H1 (cell line): ENCODE results near the gene LPAR3. TPM values are rescaled to one million over a fixed set of nuclear protein-coding genes. Genes with fewer than 3 reads are reported as not detected.

Experiments
- EP300 ChIP-seq, 2 experiments: IDR thresholded peaks; 1 replicate in 1 of 2; 2 replicates in 1 of 2; pipeline ENCODE4 v1.6.1; 2011 to 2012; ENCODE audit warnings: low read depth in 2 of 2, low read length in 2 of 2, mild to moderate bottlenecking in 2 of 2, borderline replicate concordance in 1 of 2, inconsistent platforms in 1 of 2, moderate library complexity in 1 of 2
- KDM5A ChIP-seq: fragments of 200-600 bp; IDR thresholded peaks from 2 replicates; pipeline ENCODE4 v1.7.1; 2012; ENCODE audit warnings: mild to moderate bottlenecking, low read length, inconsistent platforms, mixed read lengths
- MAFK ChIP-seq: IDR thresholded peaks from 2 replicates; pipeline ENCODE4 v1.6.1; 2012; ENCODE audit warnings: low read depth, mild to moderate bottlenecking, improper control_type of control experiment, low read length
- TAF1 ChIP-seq: IDR thresholded peaks from 2 replicates; pipeline ENCODE4 v1.6.1; 2011; ENCODE audit warnings: mild to moderate bottlenecking, low read depth, low read length
- polyA plus RNA-seq, 7 experiments: library from polyadenylated mRNA; depleted of rRNA in 3 of 7; stranded (reverse) in 5 of 7; unstranded in 2 of 7; fragments of >200 nt in 5 of 7; fragments of 200-250 nt in 2 of 7; gene quantifications; 1 replicate in 5 of 7; 2 replicates in 1 of 7; 4 replicates in 1 of 7; pipeline versions ENCODE4 v1.2.1 to v1.2.3, GENCODE V29; 2011 to 2013; ENCODE audit warnings: missing spikeins in 2 of 7, mixed read lengths in 2 of 7
- total RNA-seq: library from RNA; stranded (reverse); fragmentation: NEBNext Ultra II Directional; extraction: Animal tissue kit (Norgen Biotek cat#: 25700); gene quantifications from 2 replicates; pipeline ENCODE4 v1.2.1, GENCODE V29; 2021
- TF ChIP-seq, protein P1 (sequence below): IDR thresholded peaks from 2 replicates; pipeline ENCODE4 v1.6.1; 2011; ENCODE audit warnings: low read length, improper control_type of control experiment
- TF ChIP-seq, protein P2 (sequence below), 3 experiments: IDR thresholded peaks; 1 replicate in 2 of 3; 2 replicates in 1 of 3; pipeline versions ENCODE4 v1.5.1 to v1.6.1; 2011; ENCODE audit warnings: low read length in 3 of 3, mild to moderate bottlenecking in 3 of 3, inconsistent platforms in 2 of 3, low read depth in 1 of 3, moderate library complexity in 1 of 3; ENCODE audit not compliant: insufficient read depth in 1 of 3; ENCODE audit errors: control extremely low read depth in 1 of 3

The LPAR3 gene
- total and polyA plus RNA-seq, 2 of the 8 experiments (the other 6 are each of a cell fraction or from before 2014, with no cell fraction given): 17.1 to 25.4 TPM

DNA sequence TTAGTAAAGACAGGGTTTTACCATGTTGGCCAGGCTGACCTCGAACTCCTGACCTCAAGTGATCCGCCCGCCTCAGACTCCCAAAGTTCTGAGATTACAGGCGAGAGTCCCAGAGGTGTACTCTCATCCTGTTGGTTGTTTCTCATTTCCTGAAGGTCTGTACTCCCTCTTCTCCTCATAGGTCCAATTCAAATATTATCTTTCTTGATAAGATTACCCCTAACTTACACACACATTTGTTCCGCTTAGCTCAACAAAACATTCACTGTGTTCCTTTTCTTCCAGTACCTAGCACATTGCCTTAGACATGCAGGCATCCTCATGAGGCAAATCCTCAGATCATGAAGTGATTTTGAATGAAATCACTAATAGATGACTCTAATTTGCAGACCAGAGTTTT is 130.3 kb downstream of the LPAR3 start (continued):
- TF ChIP-seq, protein P1, sequence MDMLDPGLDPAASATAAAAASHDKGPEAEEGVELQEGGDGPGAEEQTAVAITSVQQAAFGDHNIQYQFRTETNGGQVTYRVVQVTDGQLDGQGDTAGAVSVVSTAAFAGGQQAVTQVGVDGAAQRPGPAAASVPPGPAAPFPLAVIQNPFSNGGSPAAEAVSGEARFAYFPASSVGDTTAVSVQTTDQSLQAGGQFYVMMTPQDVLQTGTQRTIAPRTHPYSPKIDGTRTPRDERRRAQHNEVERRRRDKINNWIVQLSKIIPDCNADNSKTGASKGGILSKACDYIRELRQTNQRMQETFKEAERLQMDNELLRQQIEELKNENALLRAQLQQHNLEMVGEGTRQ: no peak
- TF ChIP-seq KDM5A (no peak), EP300 (IDR thresholded peaks at IDR 0.05; ENCODE audit: borderline replicate concordance in 1 of 2, low read depth in 2 of 2, low read length in 2 of 2) (no peak), TAF1 (no peak), MAFK (no peak)
- TF ChIP-seq, protein P2, sequence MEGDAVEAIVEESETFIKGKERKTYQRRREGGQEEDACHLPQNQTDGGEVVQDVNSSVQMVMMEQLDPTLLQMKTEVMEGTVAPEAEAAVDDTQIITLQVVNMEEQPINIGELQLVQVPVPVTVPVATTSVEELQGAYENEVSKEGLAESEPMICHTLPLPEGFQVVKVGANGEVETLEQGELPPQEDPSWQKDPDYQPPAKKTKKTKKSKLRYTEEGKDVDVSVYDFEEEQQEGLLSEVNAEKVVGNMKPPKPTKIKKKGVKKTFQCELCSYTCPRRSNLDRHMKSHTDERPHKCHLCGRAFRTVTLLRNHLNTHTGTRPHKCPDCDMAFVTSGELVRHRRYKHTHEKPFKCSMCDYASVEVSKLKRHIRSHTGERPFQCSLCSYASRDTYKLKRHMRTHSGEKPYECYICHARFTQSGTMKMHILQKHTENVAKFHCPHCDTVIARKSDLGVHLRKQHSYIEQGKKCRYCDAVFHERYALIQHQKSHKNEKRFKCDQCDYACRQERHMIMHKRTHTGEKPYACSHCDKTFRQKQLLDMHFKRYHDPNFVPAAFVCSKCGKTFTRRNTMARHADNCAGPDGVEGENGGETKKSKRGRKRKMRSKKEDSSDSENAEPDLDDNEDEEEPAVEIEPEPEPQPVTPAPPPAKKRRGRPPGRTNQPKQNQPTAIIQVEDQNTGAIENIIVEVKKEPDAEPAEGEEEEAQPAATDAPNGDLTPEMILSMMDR (IDR thresholded peaks at IDR 0.05; ENCODE audit: control extremely low read depth in 1 of 3, insufficient read depth in 1 of 3, low read depth in 1 of 3, low read length in 3 of 3): no peak
- TF ChIP-seq, all 59 proteins: peak for 0

Other genes with a start within 250 kb of the LPAR3 start
- gene SSX2IP, start 202.7 kb downstream of the LPAR3 start, total RNA-seq: 29.2 and 31.3 TPM in 2 replicates
- 2.2 and 4.0 TPM in 2 replicates for gene SSX2IP, start 202.7 kb downstream of the LPAR3 start, polyA plus RNA-seq (2011; rRNA removed)
- 6.1 and 6.3 TPM in 2 replicates for gene MCOLN2, start 103.9 kb upstream of the LPAR3 start, total RNA-seq
- 1.5 and 1.7 TPM in 2 replicates for gene MCOLN2, start 103.9 kb upstream of the LPAR3 start, polyA plus RNA-seq (2011; rRNA removed)
- gene MCOLN3, start 155.3 kb upstream of the LPAR3 start, total RNA-seq: 2.9 and 3.8 TPM in 2 replicates
- 3.3 and 4.9 TPM in 2 replicates for gene MCOLN3, start 155.3 kb upstream of the LPAR3 start, polyA plus RNA-seq (2011; rRNA removed)